GM10248 (cell line): ENCODE data around the gene MAMDC4.
"Not testable (repeated sequence)": the region's sequence is repeated elsewhere in the genome, so short reads cannot be mapped to it uniquely, and the experiment has no call there.

ENCODE experiments used
- CTCF ChIA-PET: fragments of 300-600 bp; sonication (Branson Sonifier 250); formaldehyde crosslinking; extraction: SDS; loops from one replicate; lab custom pipeline; 2021; ENCODE audit warnings: antibody characterized with exemption; lab: Yijun Ruan, JAX
- POLR2A ChIA-PET: fragments of 350-650 bp; sonication (Branson Sonifier 250); formaldehyde crosslinking; extraction: SDS; loops from one replicate; lab custom pipeline; 2020; ENCODE audit warnings: antibody characterized with exemption; lab: Yijun Ruan, JAX
- DNase-seq: peaks from one replicate; pipeline ENCODE4 v3.0.0; 2012; ENCODE audit errors: extremely low spot score
- TF ChIP-seq, protein P1 (sequence below): IDR thresholded peaks from 2 replicates; pipeline ENCODE4 v1.5.1; 2012; ENCODE audit warnings: mild to moderate bottlenecking, low read depth; ENCODE audit errors: extremely low read depth, missing control alignments, control extremely low read depth

The MAMDC4 gene

DNA sequence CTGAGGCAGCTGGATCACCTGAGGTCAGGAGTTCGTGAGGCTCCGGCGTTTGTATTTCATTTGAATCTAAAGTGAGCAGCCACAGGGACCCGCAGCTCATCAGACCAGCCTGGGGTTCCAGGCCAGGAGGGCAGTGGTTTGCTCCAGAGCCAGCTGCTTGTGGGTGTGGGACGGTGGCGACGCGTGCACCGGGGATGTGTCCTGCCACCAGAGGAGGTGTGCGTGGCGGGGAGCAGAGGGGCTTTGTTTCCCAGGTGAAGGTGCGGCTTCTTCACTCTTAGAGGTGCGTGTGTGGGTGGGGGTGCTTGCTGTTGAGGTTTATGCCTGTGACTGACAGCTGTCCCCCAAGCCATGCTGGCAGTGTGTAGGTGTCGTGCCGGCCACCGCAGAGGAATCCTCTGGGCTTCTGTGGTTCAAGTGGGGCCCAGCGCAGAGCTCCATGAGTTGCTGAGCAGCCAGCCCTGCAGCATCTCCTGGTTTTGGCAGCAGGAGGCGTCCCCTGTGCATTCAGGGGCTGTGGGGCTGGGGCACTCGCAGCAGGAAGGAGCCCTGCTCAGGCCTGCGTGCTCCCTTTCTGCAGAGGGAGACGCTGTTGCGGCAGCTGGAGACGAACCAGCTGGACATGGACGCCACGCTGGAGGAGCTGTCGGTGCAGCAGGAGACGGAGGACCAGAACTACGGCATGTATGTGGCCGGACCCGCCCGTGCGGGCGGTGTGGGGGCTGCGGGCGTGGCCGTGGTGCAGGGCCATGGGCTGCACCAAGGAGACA is 16.8 kb upstream of the MAMDC4 start:
- ChIA-PET CTCF (no interaction called here), POLR2A (no interaction called here)
- no peak for DNase-seq
- TF ChIP-seq, protein P1, sequence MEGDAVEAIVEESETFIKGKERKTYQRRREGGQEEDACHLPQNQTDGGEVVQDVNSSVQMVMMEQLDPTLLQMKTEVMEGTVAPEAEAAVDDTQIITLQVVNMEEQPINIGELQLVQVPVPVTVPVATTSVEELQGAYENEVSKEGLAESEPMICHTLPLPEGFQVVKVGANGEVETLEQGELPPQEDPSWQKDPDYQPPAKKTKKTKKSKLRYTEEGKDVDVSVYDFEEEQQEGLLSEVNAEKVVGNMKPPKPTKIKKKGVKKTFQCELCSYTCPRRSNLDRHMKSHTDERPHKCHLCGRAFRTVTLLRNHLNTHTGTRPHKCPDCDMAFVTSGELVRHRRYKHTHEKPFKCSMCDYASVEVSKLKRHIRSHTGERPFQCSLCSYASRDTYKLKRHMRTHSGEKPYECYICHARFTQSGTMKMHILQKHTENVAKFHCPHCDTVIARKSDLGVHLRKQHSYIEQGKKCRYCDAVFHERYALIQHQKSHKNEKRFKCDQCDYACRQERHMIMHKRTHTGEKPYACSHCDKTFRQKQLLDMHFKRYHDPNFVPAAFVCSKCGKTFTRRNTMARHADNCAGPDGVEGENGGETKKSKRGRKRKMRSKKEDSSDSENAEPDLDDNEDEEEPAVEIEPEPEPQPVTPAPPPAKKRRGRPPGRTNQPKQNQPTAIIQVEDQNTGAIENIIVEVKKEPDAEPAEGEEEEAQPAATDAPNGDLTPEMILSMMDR = no peak

DNA sequence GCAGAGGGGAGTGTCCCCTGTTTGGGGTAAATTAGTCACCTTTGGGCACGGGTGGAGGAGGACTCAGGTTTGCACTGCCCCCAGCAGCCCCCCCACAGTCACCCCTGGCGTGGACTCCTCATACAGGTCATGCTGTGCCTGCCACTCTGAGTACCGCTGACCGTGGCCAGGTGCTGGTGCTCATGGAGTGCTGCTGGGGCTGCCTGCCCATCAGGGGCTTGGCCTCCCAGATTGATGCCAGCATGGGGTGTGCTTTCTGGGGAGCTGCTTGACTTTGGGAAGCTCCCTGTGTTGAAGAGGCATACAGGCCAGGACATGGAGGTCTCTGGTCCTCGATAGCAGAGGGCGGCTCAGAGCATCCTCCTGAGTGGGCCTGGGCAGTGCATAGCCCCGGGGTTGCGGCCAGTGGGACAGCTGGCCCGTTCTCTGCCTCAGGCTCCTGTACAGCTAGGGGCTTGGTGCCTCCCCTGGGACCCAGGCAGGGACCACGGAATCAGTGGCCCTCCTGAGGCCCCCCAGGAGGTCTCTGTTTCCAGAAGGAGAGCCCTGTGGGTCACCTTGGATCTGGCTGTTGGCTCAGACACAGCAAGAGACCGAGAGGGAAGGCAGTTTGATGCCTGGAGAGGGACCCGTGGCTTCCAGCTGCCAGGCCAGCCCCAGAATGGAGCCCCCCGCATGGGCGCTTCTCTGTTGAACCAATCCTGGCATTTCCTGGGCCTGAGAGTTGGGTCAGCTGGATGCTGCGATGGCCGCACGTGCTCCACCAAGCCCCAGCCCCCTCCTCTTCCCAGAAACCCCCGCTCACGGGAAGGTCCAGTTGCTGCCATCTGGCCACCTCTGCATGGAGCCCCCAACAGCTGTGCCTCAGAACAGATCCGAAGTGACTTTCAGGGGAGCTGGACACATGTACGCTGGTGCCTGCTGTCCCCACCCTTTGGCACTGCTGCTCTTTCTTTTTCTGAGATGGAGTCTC is 15.9 kb upstream of the MAMDC4 start:
- ChIA-PET POLR2A (no interaction called here), CTCF (interaction anchor here (1.4 kb wide), 1 partner anchor 260 kb away, joined by 3 read pairs; no protein-coding TSS in a partner anchor)
- TF ChIP-seq, protein P1 = no peak
- no peak for DNase-seq

DNA sequence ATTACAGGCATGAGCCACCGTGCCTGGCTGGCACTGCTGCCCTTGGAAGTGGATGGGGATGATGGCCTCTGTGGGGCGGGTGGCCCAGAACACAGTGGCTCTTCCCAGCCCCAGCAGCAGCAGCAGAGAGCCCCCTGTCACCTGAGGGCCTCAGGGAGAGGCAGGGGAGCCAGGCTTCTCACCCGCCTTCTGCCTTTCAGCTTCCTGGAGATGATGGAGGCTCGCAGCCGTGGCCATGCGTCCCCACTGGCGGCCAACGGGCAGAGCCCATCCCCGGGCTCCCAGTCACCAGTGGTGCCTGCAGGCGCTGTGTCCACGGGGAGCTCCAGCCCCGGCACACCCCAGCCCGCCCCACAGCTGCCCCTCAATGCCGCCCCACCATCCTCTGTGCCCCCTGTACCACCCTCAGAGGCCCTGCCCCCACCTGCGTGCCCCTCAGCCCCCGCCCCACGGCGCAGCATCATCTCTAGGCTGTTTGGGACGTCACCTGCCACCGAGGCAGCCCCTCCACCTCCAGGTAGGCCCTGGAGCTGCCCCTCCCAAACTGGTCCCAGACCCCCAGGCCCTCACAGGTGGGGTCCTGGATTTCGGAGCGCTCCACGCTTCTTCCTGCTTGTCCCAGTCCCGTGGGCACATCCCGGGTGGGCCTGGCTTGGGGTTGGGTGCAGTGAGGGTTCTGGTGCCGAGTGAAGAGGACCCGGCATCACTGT is 14.8 kb upstream of the MAMDC4 start:
- POLR2A ChIA-PET = no interaction called here
- TF ChIP-seq, protein P1 = no peak
- DNase-seq = no peak
- CTCF ChIA-PET = interaction anchor here (1.4 kb wide), 1 partner anchor 259 kb away, joined by 3 read pairs; no protein-coding TSS in a partner anchor

DNA sequence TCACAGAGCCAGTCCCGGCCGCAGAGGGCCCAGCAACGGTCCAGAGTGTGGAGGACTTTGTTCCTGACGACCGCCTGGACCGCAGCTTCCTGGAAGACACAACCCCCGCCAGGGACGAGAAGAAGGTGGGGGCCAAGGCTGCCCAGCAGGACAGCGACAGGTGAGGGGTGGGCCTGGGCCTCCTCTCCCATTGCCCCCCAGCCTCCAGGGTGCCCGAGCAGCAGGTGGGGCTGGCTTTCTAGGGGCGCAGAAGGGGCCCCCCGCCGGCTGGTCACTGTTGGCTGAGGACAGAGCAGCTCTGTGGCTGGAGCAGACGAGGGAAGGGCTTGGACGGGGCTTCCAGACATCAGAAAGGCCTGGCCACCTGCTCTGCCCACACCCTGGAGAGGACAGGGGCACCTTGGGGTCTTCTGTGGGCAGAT is 14.3 kb upstream of the MAMDC4 start:
- POLR2A ChIA-PET, DNase-seq: not testable (repeated sequence)
- CTCF ChIA-PET = interaction anchor here (1.4 kb wide), 1 partner anchor 258 kb away, joined by 3 read pairs; no protein-coding TSS in a partner anchor

DNA sequence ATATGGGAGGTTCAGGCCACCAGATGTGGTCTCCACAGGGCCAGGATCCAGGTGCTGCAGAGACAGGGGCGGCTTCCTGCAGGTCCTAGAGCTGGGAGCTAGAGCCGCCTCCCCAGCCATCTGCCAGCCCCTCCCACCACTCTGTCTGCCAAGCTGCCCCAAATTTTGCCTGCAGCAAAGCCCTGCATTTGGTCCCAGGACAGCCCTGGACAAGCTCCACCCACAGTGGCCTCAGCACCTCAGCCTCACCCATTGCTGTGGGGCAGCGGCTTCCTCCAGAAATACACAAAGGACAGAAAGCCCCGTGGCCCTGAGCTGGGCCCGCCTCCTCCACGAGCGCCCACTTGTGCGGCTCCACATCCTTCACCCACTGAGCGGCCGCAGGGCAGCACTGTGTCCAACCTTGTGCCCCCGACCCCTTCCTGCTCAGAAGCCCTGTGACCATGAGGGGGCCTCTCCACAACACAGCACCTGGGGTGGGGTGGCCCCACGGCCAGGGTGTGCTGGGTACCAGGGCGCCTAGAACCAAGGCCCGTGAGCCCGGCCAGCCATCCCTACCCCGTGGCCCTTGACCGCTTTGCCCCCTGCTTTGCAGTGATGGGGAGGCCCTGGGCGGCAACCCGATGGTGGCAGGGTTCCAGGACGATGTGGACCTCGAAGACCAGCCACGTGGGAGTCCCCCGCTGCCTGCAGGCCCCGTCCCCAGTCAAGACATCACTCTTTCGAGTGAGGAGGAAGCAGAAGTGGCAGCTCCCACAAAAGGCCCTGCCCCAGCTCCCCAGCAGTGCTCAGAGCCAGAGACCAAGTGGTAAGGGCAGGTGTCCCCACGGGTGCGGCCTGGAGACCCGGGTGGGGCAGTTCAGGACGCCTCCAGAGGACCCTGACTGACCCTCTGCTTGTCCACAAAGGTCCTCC is 13.6 kb upstream of the MAMDC4 start:
- ChIA-PET CTCF (interaction anchor here (1.2 to 6.3 kb wide), 2 partner anchors 23 to 97 kb away, joined by 3 to 77 read pairs; no protein-coding TSS in a partner anchor), POLR2A (no interaction called here)
- DNase-seq = no peak
- TF ChIP-seq, protein P1 = no peak
